ENCODE data around the gene CUEDC2.

Gene CUEDC2

DNA sequence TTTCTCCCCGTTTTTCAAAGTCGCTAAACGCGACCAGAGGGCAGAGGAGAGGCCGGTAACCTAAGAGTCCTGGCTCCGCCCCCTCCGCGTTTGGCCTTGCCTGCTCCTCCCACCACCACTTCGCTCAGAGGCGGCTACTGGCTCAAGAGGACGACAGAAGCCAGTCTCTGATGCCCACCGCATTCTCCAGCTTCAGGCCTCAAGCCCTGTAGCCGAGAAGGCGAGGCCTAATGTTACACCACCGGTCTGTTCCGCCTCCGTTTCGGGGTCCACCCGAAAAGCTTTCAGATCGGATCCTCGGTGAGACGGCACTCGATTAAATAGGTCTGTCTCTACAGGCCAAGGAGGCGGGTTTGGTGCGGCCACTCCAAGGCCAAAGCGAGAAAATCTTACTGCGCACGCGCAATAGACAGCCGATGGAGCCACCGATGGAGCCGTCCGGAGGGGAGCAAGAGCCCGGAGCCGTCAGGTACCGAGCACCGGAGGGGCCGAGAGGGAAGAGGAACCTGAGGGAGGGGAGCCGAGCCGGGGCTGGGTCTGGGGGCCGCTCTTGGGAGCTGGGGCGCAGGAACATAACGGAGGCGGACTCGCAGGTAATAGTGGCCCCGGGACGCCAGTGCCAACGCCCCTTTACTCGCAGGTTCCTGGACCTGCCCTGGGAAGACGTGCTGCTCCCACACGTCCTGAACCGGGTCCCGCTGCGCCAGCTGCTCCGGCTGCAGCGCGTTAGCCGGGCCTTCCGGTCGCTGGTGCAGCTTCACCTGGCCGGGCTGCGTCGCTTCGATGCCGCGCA is 11.5 kb downstream of the CUEDC2 start, which contains the start of gene FBXL15:
FBXL15 (plus strand) TSS at position 123 of the 793 bp plus-strand sequence; CDS start at position 417, 294 bp downstream.
- TF ChIP-seq, protein P1, sequence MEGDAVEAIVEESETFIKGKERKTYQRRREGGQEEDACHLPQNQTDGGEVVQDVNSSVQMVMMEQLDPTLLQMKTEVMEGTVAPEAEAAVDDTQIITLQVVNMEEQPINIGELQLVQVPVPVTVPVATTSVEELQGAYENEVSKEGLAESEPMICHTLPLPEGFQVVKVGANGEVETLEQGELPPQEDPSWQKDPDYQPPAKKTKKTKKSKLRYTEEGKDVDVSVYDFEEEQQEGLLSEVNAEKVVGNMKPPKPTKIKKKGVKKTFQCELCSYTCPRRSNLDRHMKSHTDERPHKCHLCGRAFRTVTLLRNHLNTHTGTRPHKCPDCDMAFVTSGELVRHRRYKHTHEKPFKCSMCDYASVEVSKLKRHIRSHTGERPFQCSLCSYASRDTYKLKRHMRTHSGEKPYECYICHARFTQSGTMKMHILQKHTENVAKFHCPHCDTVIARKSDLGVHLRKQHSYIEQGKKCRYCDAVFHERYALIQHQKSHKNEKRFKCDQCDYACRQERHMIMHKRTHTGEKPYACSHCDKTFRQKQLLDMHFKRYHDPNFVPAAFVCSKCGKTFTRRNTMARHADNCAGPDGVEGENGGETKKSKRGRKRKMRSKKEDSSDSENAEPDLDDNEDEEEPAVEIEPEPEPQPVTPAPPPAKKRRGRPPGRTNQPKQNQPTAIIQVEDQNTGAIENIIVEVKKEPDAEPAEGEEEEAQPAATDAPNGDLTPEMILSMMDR (IDR thresholded peaks at IDR 0.05; ENCODE audit: low read depth, low read length, missing control alignments): no peak
- DNase-seq (ENCODE audit: extremely low read depth, low read depth): peak; percentile 94
- peak within 1 kb of the TSS; percentile 91 for H3K4me3 ChIP-seq (replicated peaks; ENCODE audit: low read depth, low read length)

DNA sequence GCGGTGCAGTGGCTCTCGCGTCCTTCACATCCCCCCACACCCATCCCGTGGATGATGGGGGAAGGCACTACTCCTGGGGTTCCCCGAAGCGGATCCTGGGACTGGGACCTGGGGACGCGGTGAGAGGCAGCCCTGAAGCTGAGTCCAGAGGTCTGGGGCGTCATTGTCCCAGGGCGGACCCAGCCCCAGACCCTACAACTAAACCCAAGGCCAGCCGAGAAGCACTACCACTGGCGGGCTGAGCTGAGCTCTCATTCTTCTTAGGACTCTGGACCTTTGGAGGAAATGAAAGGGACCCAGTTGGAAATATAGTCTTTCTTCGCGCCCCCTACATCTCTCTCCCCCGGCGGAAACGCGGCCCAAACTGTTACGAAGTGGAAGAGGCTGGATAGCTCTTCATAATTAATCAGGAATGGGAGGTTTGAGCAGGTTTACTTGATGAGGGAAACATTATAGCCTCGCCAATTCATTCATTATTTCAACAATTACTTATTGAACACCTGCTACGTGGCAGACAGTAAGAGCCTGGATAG is 12.1 kb downstream of the CUEDC2 start:
- no peak for DNase-seq (ENCODE audit: extremely low read depth, low read depth)
- TF ChIP-seq, protein P1 (IDR thresholded peaks at IDR 0.05; ENCODE audit: low read depth, low read length, missing control alignments): no peak
- peak overlapping the region; percentile 91 for H3K4me3 ChIP-seq (replicated peaks; ENCODE audit: low read depth, low read length)

DNA sequence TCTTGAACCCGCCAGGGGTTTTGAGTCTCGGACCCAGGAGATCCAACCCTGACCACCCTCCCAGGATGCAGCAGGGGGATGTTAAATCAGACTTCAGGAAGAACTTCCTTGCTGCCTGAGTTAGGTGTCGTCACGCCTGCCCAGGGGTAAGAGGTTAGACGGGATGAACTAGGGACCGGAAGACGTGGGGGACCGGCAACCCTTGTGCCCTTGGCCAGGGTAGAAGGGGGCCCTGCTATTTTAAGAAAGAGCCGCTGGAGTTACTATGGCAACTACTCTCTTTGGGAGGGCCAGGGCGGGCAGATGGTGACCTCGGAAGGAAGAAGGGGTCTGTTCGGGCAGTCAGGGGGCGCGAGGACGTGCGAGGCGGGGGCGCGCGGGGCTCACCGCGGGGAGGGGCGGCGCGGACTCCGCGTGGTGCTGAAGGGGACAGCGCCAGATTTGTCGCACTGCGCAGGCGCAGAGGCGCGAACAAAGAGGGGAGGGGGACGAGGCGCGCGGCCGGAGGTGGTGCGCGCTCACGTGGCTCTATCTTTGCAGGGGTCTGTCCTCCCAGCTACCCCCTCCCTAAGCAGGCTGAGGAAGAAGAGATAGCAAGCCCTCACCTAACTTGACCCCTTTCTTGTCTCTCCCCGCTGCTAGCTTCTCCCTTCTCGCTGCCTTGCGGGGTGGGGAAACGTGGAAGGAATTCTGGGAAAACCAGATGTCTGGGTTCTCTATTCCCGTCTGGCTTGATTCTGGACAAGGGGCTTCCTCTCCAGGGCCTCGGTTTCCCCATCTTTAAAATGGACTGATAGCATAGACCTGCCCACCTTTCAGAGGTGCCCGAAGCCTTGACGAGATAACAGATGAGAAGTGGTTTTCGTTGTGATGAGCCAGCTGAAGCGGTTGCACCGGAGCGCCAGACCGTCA is 12.8 kb downstream of the CUEDC2 start:
- peak overlapping the region; percentile 91 for H3K4me3 ChIP-seq (replicated peaks; ENCODE audit: low read depth, low read length)
- TF ChIP-seq, protein P1 (IDR thresholded peaks at IDR 0.05; ENCODE audit: low read depth, low read length, missing control alignments): no peak
- DNase-seq (ENCODE audit: extremely low read depth, low read depth): no peak

DNA sequence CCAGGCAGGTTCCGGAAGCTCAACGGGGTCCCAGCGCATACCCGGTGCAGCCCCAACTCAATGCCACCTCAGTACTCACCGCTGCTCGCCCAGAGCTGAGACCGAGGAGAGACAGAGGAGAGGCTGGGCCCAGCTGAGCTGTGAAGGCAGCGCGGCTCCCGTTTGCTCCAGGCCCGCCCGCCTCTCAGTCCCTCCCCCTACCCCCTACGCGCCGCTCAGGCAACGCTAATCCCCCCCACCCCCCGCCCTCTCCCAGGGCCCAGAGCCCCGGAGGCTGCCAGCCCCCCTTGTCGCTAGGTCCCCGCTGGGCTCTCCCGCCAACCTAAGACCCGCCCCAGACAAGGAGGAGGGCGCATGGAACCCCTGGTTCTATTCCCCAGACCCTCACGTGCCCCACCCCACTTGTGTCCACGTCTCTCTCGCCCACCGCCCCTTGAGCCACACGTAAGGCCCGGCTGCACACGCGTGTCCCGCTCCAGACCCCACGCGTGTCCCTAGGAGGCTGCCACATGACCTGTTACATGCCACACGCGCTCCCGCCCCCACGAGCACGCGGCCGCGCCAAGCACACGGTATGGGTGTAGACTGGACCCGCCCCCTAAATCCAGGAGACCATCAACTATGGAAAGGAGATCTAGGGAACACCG is 13.6 kb downstream of the CUEDC2 start, which contains the start of gene PSD:
PSD (minus strand) TSS at position 164 of the 647 bp plus-strand sequence. CDS start 1,747 bp downstream, outside the sequence.
- TF ChIP-seq, protein P1 (IDR thresholded peaks at IDR 0.05; ENCODE audit: low read depth, low read length, missing control alignments): no peak
- peak within 1 kb of the TSS; percentile 91 for H3K4me3 ChIP-seq (replicated peaks; ENCODE audit: low read depth, low read length)
- DNase-seq (ENCODE audit: extremely low read depth, low read depth): no peak

DNA sequence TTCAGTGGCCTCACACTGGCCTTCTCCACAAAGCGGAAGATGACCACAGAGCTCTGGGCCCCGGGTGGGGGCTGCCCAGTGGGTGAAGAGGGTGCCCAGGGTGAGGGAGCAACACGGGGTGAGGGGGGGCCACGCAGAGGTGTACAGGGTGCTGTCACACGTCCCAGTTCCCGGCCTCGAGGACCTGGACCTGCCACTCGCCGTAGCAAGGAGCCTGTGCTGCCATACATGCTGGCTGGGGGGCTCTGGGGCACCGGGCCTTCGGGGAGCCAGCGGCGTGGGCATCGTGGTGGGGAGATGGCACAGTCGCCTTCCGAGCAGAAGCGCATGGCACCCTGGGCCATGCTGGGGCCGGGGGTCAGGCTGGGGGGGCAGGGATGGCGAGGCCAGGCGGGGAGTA is 15.7 kb downstream of the CUEDC2 start:
- TF ChIP-seq, protein P1 (IDR thresholded peaks at IDR 0.05; ENCODE audit: low read depth, low read length, missing control alignments): no peak
- H3K4me3 ChIP-seq (replicated peaks; ENCODE audit: low read depth, low read length): no peak overlapping the region
- no peak for DNase-seq (ENCODE audit: extremely low read depth, low read depth)

DNA sequence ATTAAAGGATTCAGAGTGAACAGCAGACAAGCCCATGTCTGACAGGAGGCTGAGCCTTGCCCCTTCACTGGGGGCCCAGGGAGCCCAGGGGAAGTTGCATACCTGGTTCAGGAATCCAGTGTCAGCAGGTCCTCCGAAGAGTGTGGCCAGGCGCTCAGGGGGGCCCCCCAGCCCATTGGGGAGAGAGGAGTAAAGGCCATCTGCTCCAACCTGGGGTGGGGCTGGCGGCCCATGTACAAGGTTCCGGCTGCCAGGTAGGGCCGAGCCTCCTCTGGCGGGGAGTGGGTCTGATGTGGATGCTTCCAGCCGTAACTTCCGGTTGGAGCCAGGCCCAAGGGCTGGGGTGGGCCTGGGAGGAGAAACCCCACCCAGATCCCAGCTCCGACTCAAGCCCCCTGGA is 16.1 kb downstream of the CUEDC2 start:
- no peak for DNase-seq (ENCODE audit: extremely low read depth, low read depth)
- TF ChIP-seq, protein P1 (IDR thresholded peaks at IDR 0.05; ENCODE audit: low read depth, low read length, missing control alignments): no peak
- H3K4me3 ChIP-seq (replicated peaks; ENCODE audit: low read depth, low read length): no peak overlapping the region
